GM19193 (cell line): Measurements from ENCODE around the gene HMX2.

Source experiments
- POLR2A ChIP-seq: IDR thresholded peaks from 4 replicates; pipeline ENCODE4 v1.6.1; 2011; ENCODE audit not compliant: insufficient read depth, insufficient read length; ENCODE audit errors: extremely low read depth

The HMX2 gene

DNA sequence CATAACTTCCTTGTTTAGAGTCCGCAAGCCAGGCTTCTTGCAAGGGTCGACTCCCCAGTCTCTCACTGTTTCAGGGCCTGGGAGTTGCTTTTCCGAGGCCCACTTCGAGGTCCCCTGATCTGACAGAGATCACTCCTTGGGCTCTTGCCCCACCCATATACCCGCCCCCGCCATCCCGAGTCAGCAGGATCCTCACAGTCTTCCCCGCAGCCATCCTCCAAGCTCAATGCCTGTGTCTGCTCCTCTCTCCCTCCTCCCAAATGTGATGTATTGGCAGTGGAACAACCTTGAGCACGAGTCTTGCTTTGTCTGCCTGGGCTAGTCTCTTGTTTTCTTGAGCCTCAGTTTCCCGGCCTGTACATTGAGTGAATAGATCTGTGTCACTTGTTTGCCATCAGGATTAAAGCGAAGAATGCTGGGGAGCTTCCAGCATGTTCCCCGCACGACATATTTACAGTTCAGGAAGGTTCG lies 2.4 kb upstream of the HMX2 start:
- no peak for TF ChIP-seq POLR2A

DNA sequence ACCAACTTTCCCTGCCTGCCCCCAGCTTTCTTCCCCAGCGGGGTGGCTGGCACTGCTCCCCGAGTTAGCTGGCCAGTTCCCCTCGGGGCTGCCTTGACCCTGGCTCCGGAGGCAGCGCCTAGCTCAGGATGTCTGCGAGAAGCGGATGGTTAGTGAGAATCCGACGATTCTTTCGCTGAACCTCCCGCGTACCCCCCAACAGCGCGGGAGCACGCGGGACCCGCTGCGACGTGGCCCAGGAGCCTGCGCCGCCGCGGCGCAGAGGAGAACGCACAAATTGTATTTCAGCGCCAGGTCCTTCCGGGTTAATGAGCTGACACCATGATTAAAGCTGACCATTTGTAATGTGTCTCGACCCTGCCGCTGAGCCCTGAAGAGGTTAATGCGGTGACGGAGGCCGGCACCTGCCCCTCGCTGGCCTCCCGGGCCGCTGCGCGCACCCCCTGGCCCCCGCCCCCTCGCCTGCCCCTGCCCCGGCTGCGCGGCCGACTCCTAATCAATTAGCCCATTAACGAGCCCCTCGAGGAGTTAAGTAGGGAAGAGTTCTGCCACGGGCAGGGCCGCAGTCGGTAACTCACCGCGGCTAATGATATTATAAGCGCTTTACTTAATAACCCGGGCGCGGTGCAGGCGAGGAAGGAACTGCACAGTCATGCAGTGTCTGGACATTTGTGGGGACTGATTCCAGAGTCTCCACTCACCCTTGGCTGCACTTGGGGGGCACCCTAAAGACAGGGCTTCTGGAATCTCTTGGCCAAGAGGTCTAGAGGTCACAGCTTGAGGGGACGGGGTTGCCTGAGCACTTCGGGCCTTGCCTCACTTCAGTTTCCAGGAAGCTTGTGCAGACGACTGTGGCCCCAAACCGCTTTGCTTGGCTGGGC lies 1.7 kb upstream of the HMX2 start:
- no peak for TF ChIP-seq POLR2A

DNA sequence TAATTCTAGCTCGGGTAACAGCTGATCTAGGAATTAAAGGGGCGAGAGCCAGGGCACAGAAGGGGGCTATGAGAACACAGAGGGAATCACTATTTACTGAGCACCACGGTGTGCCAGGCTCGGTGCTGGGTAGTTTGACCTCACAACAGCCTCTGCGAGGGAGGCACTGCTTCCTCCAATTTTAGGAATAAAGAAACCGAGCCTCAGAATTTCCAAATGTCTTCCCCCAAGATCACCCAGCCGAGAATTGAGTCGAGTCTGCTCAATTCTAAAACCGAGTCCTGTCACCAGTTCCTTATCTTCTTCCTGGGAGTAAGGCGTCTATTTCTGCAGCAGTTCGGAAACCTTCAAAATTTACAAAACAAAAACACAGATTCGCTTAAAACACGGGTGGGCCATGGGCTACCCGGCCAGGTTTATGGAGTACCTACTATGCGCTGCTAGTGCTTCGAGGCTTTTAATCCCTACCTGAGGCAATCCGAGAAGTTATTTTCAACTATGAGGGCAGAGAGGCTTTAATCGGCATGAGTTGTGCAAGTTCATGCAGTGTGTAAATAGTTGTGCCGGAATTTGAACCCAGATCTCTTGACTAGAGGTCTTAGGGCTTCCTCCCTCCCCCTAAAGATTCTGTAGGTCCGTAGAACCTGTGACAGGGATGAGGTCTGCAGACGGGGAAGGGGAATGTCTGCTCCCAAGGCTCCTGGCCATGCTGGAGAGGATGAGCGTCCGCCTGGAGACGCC lies 872 bp upstream of the HMX2 start:
- TF ChIP-seq POLR2A, result no peak

DNA sequence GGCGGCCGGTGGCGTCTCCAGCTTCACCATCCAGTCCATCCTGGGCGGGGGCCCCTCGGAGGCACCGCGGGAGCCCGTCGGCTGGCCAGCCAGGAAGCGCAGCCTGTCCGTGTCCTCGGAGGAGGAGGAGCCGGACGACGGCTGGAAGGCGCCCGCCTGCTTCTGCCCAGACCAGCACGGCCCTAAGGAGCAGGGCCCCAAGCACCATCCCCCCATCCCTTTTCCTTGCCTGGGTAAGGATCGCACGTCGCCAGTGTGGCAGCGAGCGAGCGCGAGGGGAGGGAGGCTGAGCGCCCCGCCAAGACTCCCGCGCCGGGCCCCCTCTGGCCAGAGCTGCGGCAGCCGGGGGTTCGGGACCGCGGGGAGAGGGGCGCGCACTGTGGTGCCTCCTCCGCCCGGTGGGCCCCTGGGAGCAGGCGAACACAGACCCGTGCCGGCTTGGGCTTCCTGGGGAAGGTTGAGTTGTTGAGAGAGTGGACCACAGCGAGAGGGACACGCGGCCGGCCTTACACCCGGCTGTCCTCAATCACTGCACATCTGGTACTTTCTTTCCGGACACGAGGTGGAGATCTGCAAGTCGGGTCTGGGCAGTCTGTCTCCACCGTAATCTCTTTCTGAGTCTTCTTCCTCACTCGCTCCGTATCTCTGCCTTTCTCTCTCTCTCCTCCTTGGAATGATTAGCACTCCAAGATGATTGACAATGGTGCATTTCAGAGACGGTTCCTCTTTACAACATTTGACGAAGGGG lies 652 bp downstream of the HMX2 start:
- TF ChIP-seq POLR2A, result no peak

DNA sequence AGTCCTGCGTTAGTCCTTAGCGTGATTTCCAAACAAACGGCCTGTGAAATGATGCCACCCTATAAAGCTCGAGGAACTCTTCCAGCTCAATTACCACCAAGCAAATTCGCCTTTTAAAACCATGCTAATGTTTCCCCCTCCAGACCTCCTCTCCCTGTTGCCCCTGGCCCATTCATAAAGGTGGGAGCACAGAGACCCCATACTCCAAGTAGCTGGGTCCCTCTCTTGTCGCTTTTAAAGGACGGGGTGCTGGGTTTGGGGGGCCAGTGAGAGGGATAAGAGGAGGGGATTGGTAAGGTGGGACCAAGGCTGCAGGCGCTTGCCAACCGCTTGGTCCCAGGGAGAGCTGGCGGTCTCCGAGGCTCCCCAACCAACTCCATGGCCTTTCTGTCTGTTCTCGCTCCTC lies 1.2 kb downstream of the HMX2 start:
- TF ChIP-seq POLR2A, result no peak

DNA sequence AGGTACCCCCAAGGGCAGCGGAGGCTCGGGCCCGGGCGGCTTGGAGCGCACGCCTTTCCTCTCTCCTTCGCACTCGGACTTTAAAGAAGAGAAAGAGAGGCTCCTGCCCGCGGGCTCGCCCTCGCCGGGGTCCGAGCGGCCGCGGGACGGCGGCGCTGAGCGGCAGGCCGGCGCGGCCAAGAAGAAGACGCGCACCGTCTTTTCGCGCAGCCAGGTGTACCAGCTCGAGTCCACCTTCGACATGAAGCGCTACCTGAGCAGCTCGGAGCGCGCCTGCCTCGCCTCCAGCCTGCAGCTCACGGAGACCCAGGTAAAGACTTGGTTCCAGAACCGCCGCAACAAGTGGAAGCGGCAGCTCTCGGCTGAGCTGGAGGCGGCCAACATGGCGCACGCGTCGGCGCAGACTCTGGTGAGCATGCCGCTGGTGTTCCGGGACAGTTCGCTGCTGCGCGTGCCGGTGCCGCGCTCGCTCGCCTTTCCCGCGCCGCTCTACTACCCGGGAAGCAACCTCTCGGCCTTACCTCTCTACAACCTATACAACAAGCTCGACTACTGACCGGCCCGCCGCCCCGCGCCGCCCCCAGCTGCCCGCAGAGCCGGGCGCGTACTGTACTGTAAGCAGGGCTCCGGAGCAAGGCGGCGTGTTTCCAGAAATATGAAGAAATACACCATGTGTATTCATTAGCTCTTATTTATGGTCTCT lies 1.8 kb downstream of the HMX2 start:
- no peak for TF ChIP-seq POLR2A

DNA sequence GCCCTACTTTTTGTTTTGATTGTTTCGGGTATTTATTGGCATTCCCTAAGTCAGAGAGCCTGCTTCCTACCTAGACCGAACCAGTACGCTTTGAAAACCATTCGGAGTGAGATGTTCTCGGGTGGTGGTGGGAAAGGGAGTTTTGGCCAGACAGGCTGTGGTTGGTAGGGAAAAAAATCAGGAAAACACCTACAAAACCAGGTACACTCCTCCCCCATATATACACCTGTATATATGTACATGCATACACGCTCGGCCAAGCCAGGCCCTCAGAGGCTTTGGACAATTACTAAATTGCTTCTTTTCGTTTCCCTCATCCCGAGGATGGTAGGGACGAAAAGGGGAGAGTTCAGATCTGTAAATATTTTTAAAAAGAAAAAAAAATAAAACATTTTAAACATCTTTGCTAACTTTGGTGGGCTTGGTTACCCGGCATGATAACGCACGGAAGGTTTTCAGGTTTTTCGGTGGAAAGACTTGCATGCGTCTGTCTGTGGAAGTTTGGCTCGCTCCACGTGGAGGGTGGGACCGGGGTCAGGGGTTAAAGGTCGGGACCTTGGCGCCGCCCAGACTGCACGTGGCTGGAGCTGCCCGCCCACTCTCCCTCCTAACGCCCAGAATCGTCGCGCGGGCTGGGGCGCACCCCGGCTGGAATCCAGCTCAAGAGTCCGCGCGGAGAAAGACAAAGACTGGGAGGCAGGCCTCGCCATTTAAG lies 2.5 kb downstream of the HMX2 start:
- TF ChIP-seq POLR2A, result no peak

DNA sequence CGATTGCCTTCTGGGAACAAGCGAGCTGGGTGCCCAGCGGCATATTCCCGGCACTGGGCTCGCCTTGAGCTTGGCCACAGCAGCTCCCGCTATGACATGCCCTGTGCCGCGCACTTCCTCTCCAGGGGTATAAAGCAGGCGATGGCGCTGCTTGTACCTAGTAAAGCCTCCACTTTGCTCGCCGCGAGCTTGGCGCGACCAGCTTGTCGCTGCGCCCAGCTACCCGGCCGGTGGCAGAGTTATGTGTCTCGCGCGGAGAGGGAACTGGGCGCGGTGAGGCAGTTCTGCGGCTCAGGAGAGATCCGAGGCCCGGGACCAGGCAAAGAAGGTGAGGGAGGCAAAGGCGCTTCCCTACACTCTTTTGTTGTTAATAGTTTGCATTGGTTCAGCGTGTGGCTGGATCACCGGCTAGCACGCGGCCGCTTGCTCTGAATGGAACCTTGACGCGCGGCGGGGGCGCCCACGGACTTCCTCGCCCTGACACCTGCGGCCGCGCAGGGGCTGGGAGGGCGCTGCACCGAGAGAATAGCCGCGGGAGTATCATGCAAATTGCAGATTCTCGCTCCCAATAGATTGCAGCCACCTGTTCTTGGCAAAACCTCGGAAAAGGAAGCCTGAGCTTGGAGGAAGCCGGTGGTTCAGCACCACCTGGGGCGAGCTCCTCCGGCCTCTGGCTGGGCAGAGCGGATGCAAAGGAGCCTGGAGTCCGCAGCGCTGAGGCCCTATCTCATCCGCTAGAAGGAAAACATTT lies 3.2 kb downstream of the HMX2 start:
- no peak for TF ChIP-seq POLR2A

DNA sequence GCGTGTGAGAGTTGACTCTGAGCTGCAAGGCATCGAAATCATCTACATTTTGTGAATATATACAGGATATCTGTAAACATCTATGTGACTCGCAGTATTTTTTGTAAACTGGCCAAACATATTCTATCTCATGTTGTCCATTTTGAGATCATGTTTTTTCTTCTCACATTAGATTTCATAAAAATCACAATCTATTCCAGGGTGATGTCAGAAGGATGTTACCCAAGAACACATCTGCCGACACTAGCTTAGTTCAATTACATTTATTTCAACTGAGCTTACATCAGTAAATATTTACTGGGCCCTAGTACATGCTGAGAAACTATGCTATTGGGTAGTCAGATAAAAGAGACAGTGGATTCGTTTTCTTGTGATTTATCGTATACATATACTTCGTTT lies 3.8 kb downstream of the HMX2 start:
- no peak for TF ChIP-seq POLR2A

DNA sequence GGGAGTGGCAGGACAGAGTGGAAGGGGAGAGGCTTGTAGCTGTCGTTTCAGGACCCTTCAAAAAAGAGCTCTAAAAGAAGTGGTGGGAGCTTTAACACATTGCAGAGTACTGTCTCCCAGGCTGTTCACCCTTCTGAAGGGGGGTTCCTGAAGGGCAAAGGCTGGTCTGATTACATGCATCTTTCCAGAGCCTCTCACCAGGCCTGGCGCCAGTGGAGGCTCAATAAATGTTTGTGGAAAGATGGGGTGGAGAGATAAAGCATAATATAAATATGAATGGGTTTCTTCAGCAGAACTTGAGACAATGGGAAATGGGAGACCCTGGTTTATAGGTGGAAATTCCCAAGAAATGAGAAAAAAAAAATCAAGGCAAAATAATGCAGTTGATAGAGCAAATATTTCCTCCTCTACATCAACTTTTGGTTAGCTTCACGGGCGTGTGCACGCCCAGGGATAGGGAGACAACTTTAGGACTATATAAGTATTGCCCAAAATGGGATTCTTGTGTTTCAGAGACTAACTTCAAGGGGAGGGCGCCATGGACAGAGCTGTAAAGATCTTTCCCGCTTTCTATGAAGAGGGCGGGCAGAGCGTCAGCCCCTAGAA lies 5.7 kb downstream of the HMX2 start:
- TF ChIP-seq POLR2A, result no peak

DNA sequence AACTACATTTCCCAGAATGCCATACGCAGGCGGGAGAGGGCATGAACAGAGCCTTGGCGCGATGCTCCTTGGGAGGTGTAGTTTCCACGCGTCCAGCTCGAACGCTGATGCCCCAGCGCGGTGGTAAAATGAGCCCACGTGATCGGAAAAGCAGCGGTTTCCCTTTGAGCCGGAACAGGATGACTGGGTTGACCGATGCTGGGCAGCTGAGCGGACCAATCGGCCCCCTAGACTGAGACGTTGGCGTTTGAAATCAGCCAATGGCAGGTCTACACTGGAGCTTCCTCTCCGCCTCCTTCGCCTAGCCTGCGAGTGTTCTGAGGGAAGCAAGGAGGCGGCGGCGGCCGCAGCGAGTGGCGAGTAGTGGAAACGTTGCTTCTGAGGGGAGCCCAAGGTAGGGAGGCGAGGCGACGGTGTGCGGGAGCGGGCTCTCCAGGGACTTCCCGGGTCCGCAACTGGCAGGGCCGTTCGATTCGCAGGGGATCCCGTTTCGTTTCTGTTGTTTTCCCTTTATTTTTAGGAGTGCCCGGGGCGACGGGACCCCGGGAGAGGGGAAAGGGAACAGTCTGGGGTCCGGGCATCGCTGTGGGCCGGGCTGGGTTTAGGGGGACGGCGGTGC lies 6.3 kb downstream of the HMX2 start, which contains the start of gene BUB3:
Gene BUB3 (plus strand): TSS at position 311 of the 619 bp plus-strand sequence. CDS start 516 bp downstream, outside the sequence.
- TF ChIP-seq POLR2A, result peak; percentile 98
